ENCODE data around the gene CREG2.

- no peak for TF ChIP-seq POLR2A (IDR thresholded peaks at IDR 0.05; ENCODE audit: low read depth, low read length)
- no peak for TF ChIP-seq TAF1 (IDR thresholded peaks at IDR 0.05; ENCODE audit: borderline replicate concordance, low read depth, low read length)
- TF ChIP-seq POLR2AphosphoS5 (IDR thresholded peaks at IDR 0.05; ENCODE audit: low read depth, low read length): no peak
Observed at GRCh38 chr2:101306410-101306809, 80.9 kb downstream of the CREG2 start.

Measured in GM12892 (cell line).